ENCODE data around the gene FARS2.

DNA sequence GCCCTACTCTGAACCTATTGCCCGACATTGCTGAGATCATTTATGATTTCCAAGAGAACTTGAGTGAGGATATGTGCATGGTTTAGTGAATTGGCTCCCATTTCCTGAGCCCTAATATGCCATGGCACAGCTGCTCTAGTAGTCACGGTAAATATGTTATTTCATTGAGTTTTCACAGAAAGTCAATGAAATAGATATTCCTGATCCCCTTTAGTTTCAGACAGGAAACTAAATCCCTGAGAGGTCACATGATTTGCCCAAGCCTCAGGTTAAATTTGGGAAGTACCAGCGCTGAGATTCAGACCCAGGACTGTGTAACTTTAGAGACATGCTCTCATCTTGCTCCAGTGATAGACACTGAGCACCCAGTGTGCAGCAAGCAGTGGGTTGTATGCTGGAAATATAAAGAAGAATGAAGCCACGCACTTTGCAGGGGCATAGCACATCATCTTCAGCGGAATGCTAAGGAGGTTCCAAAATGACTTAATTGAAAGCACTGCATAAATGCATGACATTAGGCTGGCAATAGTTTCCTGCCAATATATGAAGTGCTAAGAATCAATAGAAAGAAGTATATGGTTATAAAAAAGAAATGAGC is 70.6 kb downstream of the FARS2 start:
- no peak for TF ChIP-seq POLR2A (IDR thresholded peaks at IDR 0.05; ENCODE audit: low read length)
- TF ChIP-seq GATA1 (IDR thresholded peaks at IDR 0.05; ENCODE audit: low read depth, low read length): no peak
